Smooth muscle cell (in vitro differentiated cells): ENCODE measurements around the gene PHACTR1. TPM values are rescaled to one million over a fixed set of nuclear protein-coding genes. Genes with fewer than 3 reads are reported as not detected.

Experiments used
- DNase-seq: peaks from one replicate; lab custom pipeline; 2025; ENCODE audit not compliant: unreplicated experiment; lab: John Stamatoyannopoulos, UW
- H2AFZ ChIP-seq: fragments of 200-600 bp; sonication (generic); 2 replicates; pipeline ENCODE4 v1.6.0; 2016; ENCODE audit warnings: antibody characterized with exemption, low read depth, mild to moderate bottlenecking
- H3F3A ChIP-seq: fragments of 200-600 bp; sonication (generic); 2 replicates; pipeline ENCODE4 v1.6.0; 2017; ENCODE audit warnings: antibody characterized with exemption, low read depth
- H3K27ac ChIP-seq: fragments of 200-600 bp; sonication (generic); 2 replicates; pipeline ENCODE4 v1.5.1; 2016; ENCODE audit warnings: low read depth, mild to moderate bottlenecking
- H3K27me3 ChIP-seq: fragments of 200-600 bp; sonication (generic); 2 replicates; pipeline ENCODE4 v1.6.1; 2016; ENCODE audit warnings: low read depth, mild to moderate bottlenecking
- H3K36me3 ChIP-seq: fragments of 200-600 bp; sonication (generic); 2 replicates; pipeline ENCODE4 v1.5.1; 2016; ENCODE audit warnings: low read depth
- H3K4me1 ChIP-seq: fragments of 200-600 bp; sonication (generic); 2 replicates; pipeline ENCODE4 v1.5.1; 2016; ENCODE audit warnings: low read depth
- H3K4me2 ChIP-seq: fragments of 200-600 bp; sonication (generic); 2 replicates; pipeline ENCODE4 v1.6.0; 2016; ENCODE audit warnings: mild to moderate bottlenecking
- H3K4me3 ChIP-seq: fragments of 200-600 bp; sonication (generic); 2 replicates; pipeline ENCODE4 v1.5.1; 2016; ENCODE audit warnings: mild to moderate bottlenecking
- H3K79me2 ChIP-seq: fragments of 200-600 bp; sonication (generic); 2 replicates; pipeline ENCODE4 v1.6.0; 2016; ENCODE audit warnings: low read depth, mild to moderate bottlenecking
- H3K9ac ChIP-seq: fragments of 200-600 bp; sonication (generic); 2 replicates; pipeline ENCODE4 v1.6.0; 2016; ENCODE audit warnings: low read depth
- H3K9me3 ChIP-seq: fragments of 200-600 bp; sonication (generic); replicated peaks from 2 replicates; pipeline ENCODE4 v1.5.1; 2016; ENCODE audit warnings: low read depth
- H4K20me1 ChIP-seq: fragments of 200-600 bp; sonication (generic); 2 replicates; pipeline ENCODE4 v1.6.0; 2016; ENCODE audit warnings: low read depth
- WGBS: methylation state at CpG from one replicate; pipeline ENCODE4 v1.1.7; 2016; ENCODE audit warnings: low lambda C conversion rate; 5-methylcytosine and 5-hydroxymethylcytosine counted together
- polyA plus RNA-seq: library from polyadenylated mRNA; unstranded; fragments of >200 nt; fragmentation: Nextera tagmentation; extraction: Ambion mirVana; gene quantifications from 2 replicates; pipeline ENCODE4 v1.2.1, GENCODE V29; 2016
- total RNA-seq: library from RNA; depleted of rRNA; stranded (reverse); fragments of >200 nt; gene quantifications from 2 replicates; pipeline ENCODE4 v1.2.3, GENCODE V29; 2014
- TF ChIP-seq, protein P1 (sequence below): fragments of 200-600 bp; sonication (generic); IDR thresholded peaks from 2 replicates; pipeline ENCODE4 v1.5.1; 2017; ENCODE audit warnings: borderline replicate concordance, mild to moderate bottlenecking, antibody characterized with exemption; ENCODE audit not compliant: insufficient read depth, poor library complexity, severe bottlenecking

PHACTR1 gene
- total and polyA plus RNA-seq, 2 experiments from 2014 or later = 0.09 to 0.67 TPM

DNA sequence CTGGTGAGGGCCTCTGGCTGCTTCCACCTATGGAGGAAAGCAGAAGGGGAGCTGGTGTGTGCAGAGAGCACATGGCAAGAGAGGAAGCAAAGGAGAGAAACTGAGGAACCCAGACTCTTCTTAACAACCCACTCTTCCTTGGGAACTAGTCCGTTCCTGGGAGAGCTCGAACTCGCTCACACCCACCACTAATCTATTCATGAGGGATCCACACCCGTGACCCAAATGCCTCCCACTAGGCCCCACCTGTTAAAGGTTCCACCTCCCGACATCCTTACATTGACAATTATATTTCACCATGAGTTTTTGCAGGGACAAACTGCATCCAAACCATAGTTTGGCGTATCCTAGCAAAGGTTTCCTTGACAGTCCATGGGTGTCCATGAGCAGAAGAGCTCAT is 488.5 kb downstream of the PHACTR1 start:
- Histone ChIP-seq H3K4me3 (no peak overlapping the region), H3K27ac (no peak overlapping the region), H3K4me2 (no peak overlapping the region), H3F3A (no peaks in the 10 kb centered on the region), H3K79me2 (no peaks in the 10 kb centered on the region), H3K9me3 (no peaks in the 10 kb centered on the region), H3K4me1 (no peaks in the 10 kb centered on the region), H3K36me3 (no peaks in the 10 kb centered on the region), H3K27me3 (no peaks in the 10 kb centered on the region), H3K9ac (no peak overlapping the region), H4K20me1 (no peaks in the 10 kb centered on the region), H2AFZ (no peak overlapping the region)
- DNase-seq = no peak
- TF ChIP-seq, protein P1, sequence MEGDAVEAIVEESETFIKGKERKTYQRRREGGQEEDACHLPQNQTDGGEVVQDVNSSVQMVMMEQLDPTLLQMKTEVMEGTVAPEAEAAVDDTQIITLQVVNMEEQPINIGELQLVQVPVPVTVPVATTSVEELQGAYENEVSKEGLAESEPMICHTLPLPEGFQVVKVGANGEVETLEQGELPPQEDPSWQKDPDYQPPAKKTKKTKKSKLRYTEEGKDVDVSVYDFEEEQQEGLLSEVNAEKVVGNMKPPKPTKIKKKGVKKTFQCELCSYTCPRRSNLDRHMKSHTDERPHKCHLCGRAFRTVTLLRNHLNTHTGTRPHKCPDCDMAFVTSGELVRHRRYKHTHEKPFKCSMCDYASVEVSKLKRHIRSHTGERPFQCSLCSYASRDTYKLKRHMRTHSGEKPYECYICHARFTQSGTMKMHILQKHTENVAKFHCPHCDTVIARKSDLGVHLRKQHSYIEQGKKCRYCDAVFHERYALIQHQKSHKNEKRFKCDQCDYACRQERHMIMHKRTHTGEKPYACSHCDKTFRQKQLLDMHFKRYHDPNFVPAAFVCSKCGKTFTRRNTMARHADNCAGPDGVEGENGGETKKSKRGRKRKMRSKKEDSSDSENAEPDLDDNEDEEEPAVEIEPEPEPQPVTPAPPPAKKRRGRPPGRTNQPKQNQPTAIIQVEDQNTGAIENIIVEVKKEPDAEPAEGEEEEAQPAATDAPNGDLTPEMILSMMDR = no peak
- WGBS = 96% methylated on average over 6 of the region's 6 CpGs

DNA sequence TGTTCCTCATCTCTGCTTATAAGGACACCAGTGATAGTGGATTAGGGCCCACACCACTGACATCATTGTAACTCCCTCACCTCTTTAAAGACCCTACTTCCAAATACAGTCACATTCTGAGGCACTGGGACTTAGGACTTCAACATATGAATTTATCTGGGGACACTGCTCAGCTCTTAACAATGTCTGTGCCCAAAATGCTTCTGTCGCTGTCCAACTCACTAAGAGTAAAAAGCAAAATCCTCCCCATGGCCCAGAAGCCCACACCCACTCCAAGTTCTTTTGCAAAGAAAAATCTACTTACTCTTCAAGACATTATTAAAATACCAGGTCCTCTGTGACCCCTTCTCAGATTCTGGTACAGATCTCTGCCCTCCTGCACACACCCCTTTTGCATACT is 495.5 kb downstream of the PHACTR1 start:
- H3K4me2 ChIP-seq = no peak overlapping the region
- H4K20me1 ChIP-seq = no peaks in the 10 kb centered on the region
- no peaks in the 10 kb centered on the region for H3K27me3 ChIP-seq
- H2AFZ ChIP-seq = no peak overlapping the region
- H3K4me3 ChIP-seq = no peak overlapping the region
- TF ChIP-seq, protein P1 = no peak
- no peaks in the 10 kb centered on the region for H3K79me2 ChIP-seq
- H3K9ac ChIP-seq = no peak overlapping the region
- 86% methylated on average over 1 of the region's 1 CpG for WGBS
- no peaks in the 10 kb centered on the region for H3K4me1 ChIP-seq
- H3K9me3 ChIP-seq = no peaks in the 10 kb centered on the region
- no peaks in the 10 kb centered on the region for H3F3A ChIP-seq
- H3K27ac ChIP-seq = no peak overlapping the region
- no peak for DNase-seq
- no peaks in the 10 kb centered on the region for H3K36me3 ChIP-seq

DNA sequence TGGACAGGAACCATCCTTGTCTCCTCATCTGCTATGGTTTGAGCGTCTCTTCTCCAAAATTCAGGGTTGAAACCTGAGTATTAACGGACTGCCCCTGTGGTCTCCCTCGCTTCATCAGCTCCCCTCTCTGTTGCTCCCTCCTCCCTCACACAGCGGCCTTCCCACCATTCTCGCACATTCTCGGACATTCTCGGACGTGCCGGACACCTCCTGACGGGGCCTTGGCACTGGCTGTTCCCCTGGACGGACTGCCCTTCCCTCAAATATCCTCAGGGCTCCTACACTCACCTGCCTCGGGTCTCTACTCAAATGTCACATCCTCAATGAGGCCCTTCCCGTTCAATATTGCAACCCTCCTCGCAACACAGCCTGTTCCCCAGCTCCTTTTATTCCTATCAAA is 496.0 kb downstream of the PHACTR1 start:
- Histone ChIP-seq H3K27ac (no peak overlapping the region), H2AFZ (no peak overlapping the region), H3K9me3 (no peaks in the 10 kb centered on the region), H3K9ac (no peak overlapping the region), H3F3A (no peaks in the 10 kb centered on the region), H3K36me3 (no peaks in the 10 kb centered on the region), H3K79me2 (no peaks in the 10 kb centered on the region), H3K4me1 (no peaks in the 10 kb centered on the region), H3K4me3 (no peak overlapping the region), H3K27me3 (no peaks in the 10 kb centered on the region), H4K20me1 (no peaks in the 10 kb centered on the region), H3K4me2 (no peak overlapping the region)
- 92% methylated on average over 14 of the region's 14 CpGs for WGBS
- TF ChIP-seq, protein P1 = no peak
- no peak for DNase-seq

DNA sequence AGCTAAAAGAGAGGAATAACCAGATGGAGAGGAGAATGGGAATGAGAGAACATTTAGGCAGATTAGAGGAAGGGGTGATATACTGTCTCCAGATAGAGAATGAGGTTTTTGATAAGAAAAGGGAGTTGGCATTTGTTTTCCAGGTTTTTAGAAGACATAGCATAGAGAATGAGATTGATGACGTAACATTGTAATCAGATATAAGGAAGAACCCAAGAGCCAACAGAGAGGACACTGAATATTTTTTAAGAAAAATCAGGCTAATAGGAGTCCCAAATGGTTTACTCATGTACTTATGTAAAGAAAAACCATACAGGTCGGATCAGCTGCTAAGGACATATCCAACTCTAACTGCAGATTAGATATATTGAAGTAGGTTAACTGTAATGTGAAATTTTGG is 498.8 kb downstream of the PHACTR1 start:
- no peak overlapping the region for H3K4me3 ChIP-seq
- H4K20me1 ChIP-seq = no peaks in the 10 kb centered on the region
- no peak overlapping the region for H3K9ac ChIP-seq
- no peak for DNase-seq
- no peaks in the 10 kb centered on the region for H3K36me3 ChIP-seq
- H3K4me1 ChIP-seq = peaks cover 6% of the 10 kb centered on the region
- no peaks in the 10 kb centered on the region for H3K9me3 ChIP-seq
- TF ChIP-seq, protein P1 = no peak
- no peak overlapping the region for H2AFZ ChIP-seq
- H3K79me2 ChIP-seq = no peaks in the 10 kb centered on the region
- peaks cover 7% of the 10 kb centered on the region for H3F3A ChIP-seq
- no peak overlapping the region for H3K27ac ChIP-seq
- no peaks in the 10 kb centered on the region for H3K27me3 ChIP-seq
- no peak overlapping the region for H3K4me2 ChIP-seq
- WGBS = 100% methylated on average over 2 of the region's 2 CpGs
